ENCODE measurements around the gene DBNL.

The DBNL gene

GRCh38 chr7:44063894-44064651, 19.6 kb downstream of the DBNL start:
- peaks cover 9% of the 10 kb centered on the region; the same call in 1 of the 2 replicates for H3K27me3 ChIP-seq (ENCODE audit: insufficient read depth, low read length)
- H2AFZ ChIP-seq (ENCODE audit: low read length, unreplicated experiment): no peak overlapping the region
- peaks cover 12% of the 10 kb centered on the region for H3K4me1 ChIP-seq (ENCODE audit: control insufficient read depth, insufficient read depth, low read length, unreplicated experiment)
- H3K36me3 ChIP-seq (ENCODE audit: insufficient read depth, low read length): no peaks in the 10 kb centered on the region
- no peaks in the 10 kb centered on the region for H3K79me2 ChIP-seq (ENCODE audit: control insufficient read depth, insufficient read depth, low read length, unreplicated experiment)
- H3K27ac ChIP-seq (ENCODE audit: low read depth, low read length): no peak overlapping the region
- H3K4me3 ChIP-seq (ENCODE audit: low read depth, low read length): no peak overlapping the region

DNA sequence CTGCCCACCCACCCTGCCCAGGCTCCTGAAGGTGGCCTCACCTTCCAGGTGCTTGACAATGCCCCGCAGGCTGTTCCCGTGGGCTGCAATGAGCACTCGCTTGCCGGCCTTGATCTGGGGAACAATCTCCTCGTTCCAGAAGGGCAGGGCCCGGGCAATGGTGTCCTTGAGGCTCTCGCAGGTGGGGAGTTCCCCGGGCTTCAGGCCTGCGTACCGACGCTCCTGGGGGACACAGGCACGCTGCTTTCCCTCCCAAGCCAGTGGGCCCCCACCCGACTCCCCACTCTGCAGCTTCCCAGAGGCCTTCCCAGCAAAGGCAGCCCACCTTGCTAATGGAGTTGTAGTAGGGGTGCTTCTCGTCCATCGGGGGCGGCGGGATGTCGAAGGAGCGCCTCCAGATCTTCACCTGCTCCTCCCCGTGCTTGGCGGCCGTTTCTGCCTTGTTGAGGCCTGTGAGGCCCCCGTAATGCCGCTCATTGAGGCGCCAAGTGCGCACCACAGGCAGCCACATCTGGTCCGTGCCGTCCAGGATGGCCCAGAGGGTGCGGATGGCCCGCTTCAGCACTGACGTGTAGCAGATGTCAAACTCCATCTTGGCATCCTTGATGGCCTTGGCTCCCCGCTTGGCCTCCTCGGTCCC, 20.4 kb downstream of the DBNL start:
- Histone ChIP-seq H3K27ac (ENCODE audit: low read depth, low read length) (no peak overlapping the region), H3K4me1 (ENCODE audit: control insufficient read depth, insufficient read depth, low read length, unreplicated experiment) (peaks cover 12% of the 10 kb centered on the region), H3K79me2 (ENCODE audit: control insufficient read depth, insufficient read depth, low read length, unreplicated experiment) (no peaks in the 10 kb centered on the region), H3K4me3 (ENCODE audit: low read depth, low read length) (no peak overlapping the region), H3K27me3 (ENCODE audit: insufficient read depth, low read length) (peaks cover 9% of the 10 kb centered on the region; the same call in 1 of the 2 replicates), H3K36me3 (ENCODE audit: insufficient read depth, low read length) (no peaks in the 10 kb centered on the region), H2AFZ (ENCODE audit: low read length, unreplicated experiment) (no peak overlapping the region)

DNA sequence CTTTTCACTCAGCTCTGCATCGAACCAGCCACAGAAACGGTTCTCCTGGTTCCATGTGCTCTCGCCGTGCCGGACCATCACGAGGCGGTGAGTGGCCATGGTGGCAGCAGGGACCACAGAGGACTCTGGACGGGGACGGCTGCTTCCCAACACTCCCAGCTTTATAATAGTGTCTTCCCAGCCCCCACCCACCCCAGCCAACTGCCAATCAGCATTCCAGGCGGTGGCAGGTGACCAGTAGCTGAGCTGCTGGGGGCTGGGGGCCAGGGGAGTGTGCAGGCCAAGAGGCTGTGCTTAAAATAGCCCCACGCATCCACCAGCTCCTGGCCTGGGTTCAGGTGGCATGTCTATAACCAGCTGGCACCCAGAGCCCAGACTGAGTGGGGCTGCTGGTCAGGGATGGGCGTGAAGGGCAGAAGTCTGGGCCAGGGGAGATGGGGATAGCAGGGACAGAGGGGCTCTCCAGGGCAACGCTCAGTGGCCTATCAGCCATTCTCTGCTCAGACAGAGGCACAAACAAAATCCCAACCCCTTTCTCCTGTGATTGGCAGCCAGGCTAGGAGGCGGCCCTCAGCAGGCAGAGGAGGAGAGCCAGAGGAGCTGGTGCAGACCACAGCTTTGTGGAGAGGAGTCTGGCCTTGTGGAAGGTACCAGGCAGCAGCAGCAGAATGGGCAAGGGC, 21.1 kb downstream of the DBNL start, which contains the start of gene PGAM2:
Gene PGAM2 (minus strand): TSS at position 137 of the 680 bp plus-strand sequence. CDS start 38 bp downstream, at position 99.
- Histone ChIP-seq H3K4me3 (ENCODE audit: low read depth, low read length) (no peak within 1 kb of the TSS), H3K79me2 (ENCODE audit: control insufficient read depth, insufficient read depth, low read length, unreplicated experiment) (no peaks in the 10 kb centered on the region), H2AFZ (ENCODE audit: low read length, unreplicated experiment) (no peak within 1 kb of the TSS), H3K27ac (ENCODE audit: low read depth, low read length) (no peak within 1 kb of the TSS), H3K4me1 (ENCODE audit: control insufficient read depth, insufficient read depth, low read length, unreplicated experiment) (peaks cover 12% of the 10 kb centered on the region), H3K36me3 (ENCODE audit: insufficient read depth, low read length) (no peaks in the 10 kb centered on the region), H3K27me3 (ENCODE audit: insufficient read depth, low read length) (peaks cover 9% of the 10 kb centered on the region; the same call in 1 of the 2 replicates)

DNA sequence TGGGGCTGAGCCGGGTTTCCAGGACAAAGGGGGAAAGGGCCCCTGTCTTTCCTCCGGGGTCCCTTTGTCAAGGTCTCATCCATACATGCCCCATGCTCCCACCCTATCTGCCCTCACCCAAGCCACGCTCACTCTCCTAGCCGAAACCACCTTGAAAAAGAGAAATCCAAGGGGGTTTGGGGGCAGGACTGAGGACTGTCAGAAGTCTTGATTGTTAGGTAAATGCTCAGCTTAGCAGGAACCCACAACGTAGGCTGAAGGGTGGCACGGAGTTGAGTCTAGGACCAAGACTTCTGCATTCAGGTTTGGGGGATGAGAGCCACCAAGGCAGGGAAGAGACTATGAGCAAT, 21.6 kb downstream of the DBNL start:
- H2AFZ ChIP-seq (ENCODE audit: low read length, unreplicated experiment): no peak overlapping the region
- no peaks in the 10 kb centered on the region for H3K79me2 ChIP-seq (ENCODE audit: control insufficient read depth, insufficient read depth, low read length, unreplicated experiment)
- no peaks in the 10 kb centered on the region for H3K36me3 ChIP-seq (ENCODE audit: insufficient read depth, low read length)
- H3K4me3 ChIP-seq (ENCODE audit: low read depth, low read length): no peak overlapping the region
- H3K27me3 ChIP-seq (ENCODE audit: insufficient read depth, low read length): peaks cover 9% of the 10 kb centered on the region; the same call in 1 of the 2 replicates
- H3K27ac ChIP-seq (ENCODE audit: low read depth, low read length): no peak overlapping the region
- H3K4me1 ChIP-seq (ENCODE audit: control insufficient read depth, insufficient read depth, low read length, unreplicated experiment): peaks cover 12% of the 10 kb centered on the region

GRCh38 chr7:44066494-44067063, 22.1 kb downstream of the DBNL start:
- H3K27me3 ChIP-seq (ENCODE audit: insufficient read depth, low read length): peaks cover 9% of the 10 kb centered on the region; the same call in 1 of the 2 replicates
- no peaks in the 10 kb centered on the region for H3K36me3 ChIP-seq (ENCODE audit: insufficient read depth, low read length)
- no peaks in the 10 kb centered on the region for H3K79me2 ChIP-seq (ENCODE audit: control insufficient read depth, insufficient read depth, low read length, unreplicated experiment)
- H3K4me3 ChIP-seq (ENCODE audit: low read depth, low read length): no peak overlapping the region
- H3K27ac ChIP-seq (ENCODE audit: low read depth, low read length): no peak overlapping the region
- H3K4me1 ChIP-seq (ENCODE audit: control insufficient read depth, insufficient read depth, low read length, unreplicated experiment): peaks cover 12% of the 10 kb centered on the region
- no peak overlapping the region for H2AFZ ChIP-seq (ENCODE audit: low read length, unreplicated experiment)

DNA sequence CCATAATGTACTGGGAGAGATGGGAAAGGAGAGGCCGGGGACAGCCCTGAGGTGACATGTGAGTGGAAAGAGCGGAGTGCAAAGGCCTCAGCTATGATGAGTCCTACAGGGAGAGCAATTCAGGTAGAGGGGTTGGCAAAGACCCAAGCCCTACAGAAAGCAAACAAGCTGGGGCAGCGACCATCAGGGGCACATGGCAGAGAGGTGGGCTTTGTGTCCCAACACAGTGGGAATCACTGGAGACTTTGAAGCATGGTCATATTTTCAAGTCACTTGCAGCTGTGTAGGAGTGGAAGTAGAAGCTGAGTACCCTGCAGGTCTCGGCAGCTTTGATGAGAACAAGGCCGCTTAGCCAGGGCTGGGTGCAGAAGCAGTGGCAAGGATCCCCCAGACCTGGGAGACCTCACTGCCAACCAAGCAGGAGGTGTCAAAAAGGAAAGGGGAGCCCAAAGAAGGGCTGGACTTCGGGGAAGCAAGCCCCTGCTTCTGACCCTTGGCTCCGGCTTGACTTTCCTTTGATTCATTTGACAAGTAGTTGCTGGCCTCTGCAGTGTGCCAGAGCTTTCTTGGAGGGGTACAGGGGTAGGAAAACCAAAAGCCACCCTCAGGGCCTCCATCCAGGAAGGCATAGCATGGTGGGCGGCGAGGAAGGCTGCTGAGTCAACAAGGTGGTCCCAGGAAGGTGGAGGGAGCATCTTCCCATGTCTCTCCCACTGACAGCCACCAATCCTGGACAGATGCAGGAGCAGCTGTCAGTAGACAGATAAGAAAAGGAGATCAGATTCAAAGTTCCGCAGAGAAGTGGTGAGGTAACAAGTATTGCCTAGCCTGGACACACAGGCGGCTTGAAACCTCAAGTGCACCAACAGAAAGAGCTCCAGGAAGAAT, 22.8 kb downstream of the DBNL start:
- no peak overlapping the region for H2AFZ ChIP-seq (ENCODE audit: low read length, unreplicated experiment)
- peaks cover 18% of the 10 kb centered on the region for H3K4me1 ChIP-seq (ENCODE audit: control insufficient read depth, insufficient read depth, low read length, unreplicated experiment)
- no peak overlapping the region for H3K27ac ChIP-seq (ENCODE audit: low read depth, low read length)
- no peak overlapping the region for H3K4me3 ChIP-seq (ENCODE audit: low read depth, low read length)
- no peaks in the 10 kb centered on the region for H3K79me2 ChIP-seq (ENCODE audit: control insufficient read depth, insufficient read depth, low read length, unreplicated experiment)
- H3K27me3 ChIP-seq (ENCODE audit: insufficient read depth, low read length): peaks cover 9% of the 10 kb centered on the region; the same call in 1 of the 2 replicates
- H3K36me3 ChIP-seq (ENCODE audit: insufficient read depth, low read length): no peaks in the 10 kb centered on the region

DNA sequence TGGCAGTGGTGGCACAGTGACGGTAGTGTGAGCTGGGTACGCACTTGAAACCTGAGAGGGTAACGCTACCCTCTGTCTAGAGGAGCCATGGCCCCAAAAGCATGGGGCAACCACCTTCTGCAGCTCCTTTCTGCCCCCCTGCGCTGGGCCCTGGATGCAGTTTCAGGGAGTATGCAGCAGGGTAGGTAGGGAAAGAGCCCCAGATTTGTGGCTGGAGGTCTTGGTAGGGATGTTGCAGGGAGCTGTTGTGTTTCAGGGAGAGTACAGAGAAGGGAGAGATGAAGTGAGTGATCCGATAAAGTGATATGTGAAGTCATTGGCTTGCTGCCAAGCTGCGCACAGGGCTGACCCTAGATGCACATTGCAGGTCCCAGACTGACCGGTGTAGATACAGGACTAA, 23.6 kb downstream of the DBNL start:
- Histone ChIP-seq H3K79me2 (ENCODE audit: control insufficient read depth, insufficient read depth, low read length, unreplicated experiment) (no peaks in the 10 kb centered on the region), H3K27ac (ENCODE audit: low read depth, low read length) (no peak overlapping the region), H3K36me3 (ENCODE audit: insufficient read depth, low read length) (no peaks in the 10 kb centered on the region), H3K4me3 (ENCODE audit: low read depth, low read length) (no peak overlapping the region), H2AFZ (ENCODE audit: low read length, unreplicated experiment) (no peak overlapping the region), H3K4me1 (ENCODE audit: control insufficient read depth, insufficient read depth, low read length, unreplicated experiment) (peaks cover 22% of the 10 kb centered on the region), H3K27me3 (ENCODE audit: insufficient read depth, low read length) (peaks cover 9% of the 10 kb centered on the region; the same call in 1 of the 2 replicates)

DNA sequence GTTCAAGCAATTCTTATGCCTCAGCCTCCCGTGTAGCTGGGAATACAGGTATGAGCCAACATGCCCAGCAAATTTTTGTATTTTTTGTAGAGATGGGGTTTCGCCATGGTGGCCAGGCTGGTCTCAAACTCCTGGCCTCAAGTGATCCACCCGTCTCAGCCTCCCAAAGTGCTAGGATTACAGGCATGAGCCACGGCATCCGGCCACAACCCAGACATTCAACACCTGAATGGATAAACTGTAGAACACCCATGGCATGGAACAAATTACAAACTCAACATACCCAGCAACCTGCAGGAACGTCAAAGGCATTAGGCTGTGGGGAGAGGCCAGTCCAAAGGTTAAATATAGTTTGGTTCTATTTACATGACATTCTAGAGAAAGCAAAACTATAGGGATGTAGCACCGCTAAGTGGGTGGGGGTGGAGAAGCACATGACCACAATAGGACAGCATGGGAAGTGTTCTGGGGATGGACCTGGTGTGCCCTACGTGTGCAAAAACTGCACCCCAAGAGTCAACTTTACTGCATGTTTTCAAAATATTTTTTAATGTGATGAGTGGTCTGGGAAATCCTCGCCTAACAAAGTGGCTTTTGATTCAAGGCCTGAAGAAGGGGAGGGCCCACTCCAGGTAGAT, 27.3 kb downstream of the DBNL start:
- H3K27me3 ChIP-seq (ENCODE audit: insufficient read depth, low read length): no peaks in the 10 kb centered on the region
- no peaks in the 10 kb centered on the region for H3K79me2 ChIP-seq (ENCODE audit: control insufficient read depth, insufficient read depth, low read length, unreplicated experiment)
- no peak overlapping the region for H3K27ac ChIP-seq (ENCODE audit: low read depth, low read length)
- no peak overlapping the region for H3K4me3 ChIP-seq (ENCODE audit: low read depth, low read length)
- H2AFZ ChIP-seq (ENCODE audit: low read length, unreplicated experiment): no peak overlapping the region
- peaks cover 21% of the 10 kb centered on the region for H3K4me1 ChIP-seq (ENCODE audit: control insufficient read depth, insufficient read depth, low read length, unreplicated experiment)
- no peaks in the 10 kb centered on the region for H3K36me3 ChIP-seq (ENCODE audit: insufficient read depth, low read length)

- Histone ChIP-seq H3K4me1 (ENCODE audit: control insufficient read depth, insufficient read depth, low read length, unreplicated experiment) (peaks cover 21% of the 10 kb centered on the region), H2AFZ (ENCODE audit: low read length, unreplicated experiment) (no peak overlapping the region), H3K36me3 (ENCODE audit: insufficient read depth, low read length) (0 out of 2 replicates have a peak, but pooled peaks cover 1% of the 10 kb centered on the region), H3K27me3 (ENCODE audit: insufficient read depth, low read length) (no peaks in the 10 kb centered on the region), H3K4me3 (ENCODE audit: low read depth, low read length) (no peak overlapping the region), H3K79me2 (ENCODE audit: control insufficient read depth, insufficient read depth, low read length, unreplicated experiment) (no peaks in the 10 kb centered on the region), H3K27ac (ENCODE audit: low read depth, low read length) (peak overlapping the region; percentile 11; the same call in 1 of the 2 replicates)
Measured at GRCh38 chr7:44072364-44073231, 28.1 kb downstream of the DBNL start.
